Lung (tissue), 12 donors: ENCODE results near the gene CPNE9. TPM values are rescaled to one million over a fixed set of nuclear protein-coding genes. Genes with fewer than 3 reads are reported as not detected.

ENCODE experiments used
- ATAC-seq: fragments of 200-7000 bp; cut with Tn5 transposase; one replicate; pipeline ENCODE4 v1.9.1; 2020; ENCODE audit warnings: moderate number of reproducible peaks; ENCODE audit not compliant: insufficient read depth, low FRiP score
- DNase-seq, 3 donors: peaks; one replicate each; pipeline ENCODE4 v3.0.0-alpha.2; 2013 to 2017
- H3K27ac ChIP-seq, 2 donors: one replicate each; pipeline ENCODE4 v1.5.1; 2013; ENCODE audit warnings: mild to moderate bottlenecking in 2 of 2, moderate library complexity in 2 of 2, control low read depth in 1 of 2, inconsistent platforms in 1 of 2, low read depth in 1 of 2, low read length in 1 of 2
- H3K27me3 ChIP-seq, 3 donors: one replicate each; pipeline ENCODE4 v1.5.1; 2013; ENCODE audit warnings: low read length in 2 of 3; ENCODE audit not compliant: control insufficient read depth in 3 of 3, insufficient read depth in 3 of 3
- H3K36me3 ChIP-seq, 4 donors: one replicate each; pipeline ENCODE4 v1.5.1; 2013; ENCODE audit warnings: low read length in 4 of 4, mild to moderate bottlenecking in 1 of 4, moderate library complexity in 1 of 4; ENCODE audit not compliant: control insufficient read depth in 4 of 4, insufficient read depth in 4 of 4
- H3K4me1 ChIP-seq, 5 donors: one replicate each; pipeline ENCODE4 v1.5.1; 2013; ENCODE audit warnings: low read length in 5 of 5, mild to moderate bottlenecking in 2 of 5, moderate library complexity in 1 of 5; ENCODE audit not compliant: control insufficient read depth in 5 of 5, insufficient read depth in 5 of 5
- H3K4me3 ChIP-seq: one replicate; pipeline ENCODE4 v1.5.1; 2013; ENCODE audit warnings: mild to moderate bottlenecking, control low read depth, moderate library complexity
- H3K9ac ChIP-seq, 2 donors: one replicate each; pipeline ENCODE4 v1.5.1; 2013; ENCODE audit warnings: low read length in 2 of 2, control low read depth in 1 of 2; ENCODE audit not compliant: insufficient read depth in 1 of 2
- H3K9me3 ChIP-seq, 4 donors: one replicate each; pipeline ENCODE4 v1.5.1; 2013; ENCODE audit warnings: low read length in 3 of 4, mild to moderate bottlenecking in 1 of 4, moderate library complexity in 1 of 4; ENCODE audit not compliant: control insufficient read depth in 4 of 4, insufficient read depth in 3 of 4
- CTCF ChIP-seq: IDR thresholded peaks from 2 replicates; pipeline ENCODE4 v1.5.1; 2012; ENCODE audit warnings: mild to moderate bottlenecking; ENCODE audit errors: control extremely low read depth, extremely low read depth
- WGBS, 2 donors: extraction: QIAGEN DNeasy Blood & Tissue Kit; methylation state at CpG; one replicate each; pipeline ENCODE4 v1.1.7; 2013; 5-methylcytosine and 5-hydroxymethylcytosine counted together
- polyA plus RNA-seq, 2 donors: library from polyadenylated mRNA; stranded (reverse); fragments of 200-250 nt; gene quantifications; one replicate each; pipeline ENCODE4 v1.2.1, GENCODE V29; 2013
- total RNA-seq, 2 donors: library from RNA; depleted of rRNA in 1 of 2; stranded (reverse); fragments of >200 nt in 1 of 2; gene quantifications; one replicate each; pipeline ENCODE4 v1.2.1, GENCODE V29; 2014 to 2021
- donor health status: control.
- donor health status: control.
- donor health status: Bipolar disorder and iron deficiency.
- donor health status: healthy.
- donor health status: DM: yes; HTN: yes; CAD: no.

CPNE9 gene
- total and polyA plus RNA-seq, 4 donors, result 0.11 to 0.34 (median 0.16) TPM; not detected in 1

GRCh38 chr3:9721015-9721699 lies 17.5 kb downstream of the CPNE9 start:
- ATAC-seq, result no peak
- H3K27me3 ChIP-seq, result no peaks in the 10 kb centered on the region
- no peaks in the 10 kb centered on the region for H3K36me3 ChIP-seq
- H3K9ac ChIP-seq, result no peak overlapping the region
- H3K4me3 ChIP-seq, result no peak overlapping the region
- WGBS, 2 donors, result 52 to 61% methylated on average over 7 of the region's 7 CpGs
- H3K27ac ChIP-seq, result no peak overlapping the region
- no peaks in the 10 kb centered on the region for H3K9me3 ChIP-seq
- no peak for DNase-seq
- no peak for TF ChIP-seq CTCF
- no peaks in the 10 kb centered on the region for H3K4me1 ChIP-seq

DNA sequence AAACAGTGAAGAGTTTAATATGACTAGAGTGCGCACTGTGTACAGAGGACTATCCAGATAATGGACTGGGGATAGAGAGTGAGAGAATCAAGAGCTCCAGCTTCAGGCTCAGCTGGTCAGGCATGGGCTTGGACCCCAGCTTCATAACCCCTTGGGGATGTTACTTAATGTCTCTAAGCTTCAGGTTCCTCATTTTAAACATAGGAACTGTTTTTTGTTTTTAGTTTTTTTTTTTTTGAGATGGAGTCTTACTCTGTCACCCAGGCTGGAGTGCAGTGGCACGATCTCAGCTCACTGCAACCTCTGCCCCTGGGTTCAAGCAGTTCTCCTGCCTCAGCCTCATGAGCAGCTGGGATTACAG lies 18.0 kb downstream of the CPNE9 start:
- WGBS, 2 donors, result 71 to 79% methylated on average over 2 of the region's 2 CpGs
- Histone ChIP-seq H3K27ac (no peak overlapping the region), H3K27me3 (no peaks in the 10 kb centered on the region), H3K4me1 (no peaks in the 10 kb centered on the region), H3K36me3 (no peaks in the 10 kb centered on the region), H3K4me3 (no peak overlapping the region), H3K9ac (no peak overlapping the region), H3K9me3 (no peaks in the 10 kb centered on the region)
- DNase-seq (no peak), ATAC-seq (no peak)
- TF ChIP-seq CTCF, result no peak

GRCh38 chr3:9725775-9726515 lies 22.3 kb downstream of the CPNE9 start:
- WGBS, 2 donors, result 91 to 93% methylated on average over 4 of the region's 4 CpGs
- H3K36me3 ChIP-seq, result no peaks in the 10 kb centered on the region
- H3K27me3 ChIP-seq, result no peaks in the 10 kb centered on the region
- peaks cover 0 to 5% (median 0%) of the 10 kb centered on the region in 5 donors for H3K4me1 ChIP-seq
- ATAC-seq (no peak), DNase-seq (no peak)
- no peak overlapping the region for H3K4me3 ChIP-seq
- no peak for TF ChIP-seq CTCF
- H3K27ac ChIP-seq, result no peak overlapping the region
- no peaks in the 10 kb centered on the region for H3K9me3 ChIP-seq
- H3K9ac ChIP-seq, result no peak overlapping the region
